Endothelial cell of umbilical vein (primary cell): Measurements from ENCODE around the gene BSG. TPM values are rescaled to one million over a fixed set of nuclear protein-coding genes. Genes with fewer than 3 reads are reported as not detected.

Source experiments
- BruUV-seq: library from RNA; stranded (reverse); fragments of 400-500 nt; replicated peaks from 2 replicates; lab custom pipeline; 2021; lab: Mats Ljungman, UMichigan
- CTCF ChIA-PET: fragments of 300-600, 350-600 bp; sonication (Branson Sonifier 250); formaldehyde crosslinking; loops from one replicate; lab custom pipeline; 2021; ENCODE audit warnings: antibody characterized with exemption, inconsistent platforms; lab: Charles Lee
- POLR2A ChIA-PET: fragments of 300-600, 350-600 bp; sonication (Branson Sonifier 250); formaldehyde crosslinking; loops from one replicate; lab custom pipeline; 2021; ENCODE audit warnings: antibody characterized with exemption, inconsistent platforms; lab: Charles Lee
- DNase-seq: peaks from one replicate; pipeline ENCODE4 v3.0.0-alpha.2; 2011; ENCODE audit warnings: low read depth, low spot score
- FAIRE-seq: peaks from 2 replicates; lab custom pipeline; 2011; peaks lifted over from hg19 to GRCh38; lab: Jason Lieb, UNC
- H2AFZ ChIP-seq: 2 replicates; pipeline ENCODE4 v1.6.0; 2012; ENCODE audit warnings: low read depth, low read length, control low read depth, inconsistent platforms
- H3K27ac ChIP-seq: 2 replicates; pipeline ENCODE4 v1.5.1; 2011; ENCODE audit warnings: low read depth, mild to moderate bottlenecking, control low read depth, low read length, moderate library complexity; ENCODE audit not compliant: insufficient read depth
- H3K27me3 ChIP-seq, 2 experiments: 2 replicates each; pipeline versions ENCODE4 v1.6.0 to v1.6.1; 2011; ENCODE audit warnings: low read length in 2 of 2, mixed read lengths in 1 of 2; ENCODE audit not compliant: control insufficient read depth in 2 of 2, insufficient read depth in 2 of 2
- H3K36me3 ChIP-seq, 2 experiments: 2 replicates in 1 of 2; 3 replicates in 1 of 2; pipeline ENCODE4 v1.5.1; 2011; ENCODE audit warnings: low read length in 2 of 2, mild to moderate bottlenecking in 1 of 2, moderate library complexity in 1 of 2; ENCODE audit not compliant: control insufficient read depth in 2 of 2, insufficient read depth in 2 of 2; ENCODE audit errors: extremely low read depth in 1 of 2
- H3K4me1 ChIP-seq: 3 replicates; pipeline ENCODE4 v1.5.1; 2011; ENCODE audit warnings: mild to moderate bottlenecking, low read length; ENCODE audit not compliant: control insufficient read depth, insufficient read depth; ENCODE audit errors: extremely low read depth
- H3K4me2 ChIP-seq: 2 replicates; pipeline ENCODE4 v1.6.1; 2011; ENCODE audit warnings: low read length, control low read depth, mixed read lengths; ENCODE audit not compliant: insufficient read depth
- H3K4me3 ChIP-seq, 3 experiments: fragments of 200-600 bp in 1 of 3; sonication (generic), shearing (Covaris generic) in 1 of 3; replicated peaks in 1 of 3; 2 replicates each; pipeline ENCODE4 v1.5.1; 2011 to 2016; ENCODE audit warnings: control low read depth in 3 of 3, low read length in 3 of 3, mild to moderate bottlenecking in 2 of 3, inconsistent platforms in 1 of 3, low read depth in 1 of 3, moderate library complexity in 1 of 3; ENCODE audit not compliant: insufficient read depth in 1 of 3
- H3K79me2 ChIP-seq: 2 replicates; pipeline ENCODE4 v1.6.0; 2012; ENCODE audit warnings: low read length, inconsistent platforms; ENCODE audit not compliant: control insufficient read depth, insufficient read depth
- H3K9ac ChIP-seq: replicated peaks from 2 replicates; pipeline ENCODE3; 2011; ENCODE audit warnings: low read length, control low read depth; ENCODE audit not compliant: insufficient read depth; ENCODE audit errors: extremely low read depth
- H3K9me1 ChIP-seq: replicated peaks from 3 replicates; pipeline ENCODE4 v1.6.0; 2011; ENCODE audit warnings: mild to moderate bottlenecking, low read length; ENCODE audit not compliant: control insufficient read depth, insufficient read depth; ENCODE audit errors: extremely low read depth
- H3K9me3 ChIP-seq: replicated peaks from 2 replicates; pipeline ENCODE4 v1.5.1; 2012; ENCODE audit warnings: low read length, inconsistent platforms; ENCODE audit not compliant: control insufficient read depth, insufficient read depth
- H4K20me1 ChIP-seq: replicated peaks from 2 replicates; pipeline ENCODE3; 2011; ENCODE audit warnings: mild to moderate bottlenecking, low read length; ENCODE audit not compliant: control insufficient read depth, insufficient read depth; ENCODE audit errors: extremely low read depth
- CTCF ChIP-seq, 2 donors: IDR thresholded peaks; 1 replicate in 1 of 2; 2 replicates in 1 of 2; pipeline ENCODE4 v1.5.1; 2011; ENCODE audit warnings: low read length in 2 of 2, mild to moderate bottlenecking in 2 of 2, moderate library complexity in 2 of 2, control low read depth in 1 of 2, inconsistent platforms in 1 of 2, low read depth in 1 of 2; ENCODE audit not compliant: insufficient read depth in 1 of 2; ENCODE audit errors: extremely low read depth in 1 of 2
- EZH2 ChIP-seq: IDR thresholded peaks from 2 replicates; pipeline ENCODE4 v1.6.1; 2012; ENCODE audit warnings: borderline replicate concordance, low read depth, mild to moderate bottlenecking, moderate library complexity, low read length, inconsistent platforms; ENCODE audit not compliant: severe bottlenecking
- FOS ChIP-seq: IDR thresholded peaks from 2 replicates; pipeline ENCODE4 v1.6.1; 2011; ENCODE audit warnings: mild to moderate bottlenecking, low read length, moderate library complexity, borderline replicate concordance; ENCODE audit not compliant: insufficient read depth
- JUN ChIP-seq: IDR thresholded peaks from 2 replicates; pipeline ENCODE4 v1.6.1; 2011; ENCODE audit warnings: borderline replicate concordance, low read depth; ENCODE audit not compliant: insufficient read length, insufficient read depth
- MAX ChIP-seq: IDR thresholded peaks from 2 replicates; pipeline ENCODE4 v1.6.1; 2011; ENCODE audit not compliant: insufficient read depth, insufficient read length
- MYC ChIP-seq: IDR thresholded peaks from one replicate; pipeline ENCODE4 v1.6.1; 2011; ENCODE audit warnings: mild to moderate bottlenecking, low read depth, low read length
- POLR2AphosphoS5 ChIP-seq: IDR thresholded peaks from 2 replicates; pipeline ENCODE4 v1.6.1; 2012; ENCODE audit warnings: low read depth, mild to moderate bottlenecking, control low read depth, low read length, moderate library complexity; ENCODE audit not compliant: insufficient read depth
- dilution Hi-C: fragments of 300-500 bp; cut with MboI; formaldehyde crosslinking; loops from one replicate; pipeline ENCODE4 v1.15.0; 2019; ENCODE audit warnings: low sequenced_read_pairs; ENCODE audit not compliant: extremely low pct_ligation_motif_present
- intact Hi-C: fragments of 100-400 bp; cut with micrococcal nuclease; formaldehyde crosslinking; loops from one replicate; pipeline ENCODE4 v1.10.0; 2022
- polyA plus RNA-seq, 4 experiments: library from polyadenylated mRNA; depleted of rRNA in 3 of 4; stranded (reverse) in 3 of 4; unstranded in 1 of 4; fragments of >200 nt; gene quantifications; 2 replicates each; pipeline versions ENCODE4 v1.2.1 to v1.2.3, GENCODE V29; 2011 to 2012; ENCODE audit warnings: missing spikeins in 1 of 4
- total RNA-seq: library from RNA; stranded (reverse); gene quantifications from 2 replicates; pipeline ENCODE4 v1.2.3, GENCODE V29; 2021

BSG gene
- total and polyA plus RNA-seq, 2 donors (not counting 3 experiments of a cell fraction or from before 2014, with no cell fraction given), result 485 to 661 TPM

DNA sequence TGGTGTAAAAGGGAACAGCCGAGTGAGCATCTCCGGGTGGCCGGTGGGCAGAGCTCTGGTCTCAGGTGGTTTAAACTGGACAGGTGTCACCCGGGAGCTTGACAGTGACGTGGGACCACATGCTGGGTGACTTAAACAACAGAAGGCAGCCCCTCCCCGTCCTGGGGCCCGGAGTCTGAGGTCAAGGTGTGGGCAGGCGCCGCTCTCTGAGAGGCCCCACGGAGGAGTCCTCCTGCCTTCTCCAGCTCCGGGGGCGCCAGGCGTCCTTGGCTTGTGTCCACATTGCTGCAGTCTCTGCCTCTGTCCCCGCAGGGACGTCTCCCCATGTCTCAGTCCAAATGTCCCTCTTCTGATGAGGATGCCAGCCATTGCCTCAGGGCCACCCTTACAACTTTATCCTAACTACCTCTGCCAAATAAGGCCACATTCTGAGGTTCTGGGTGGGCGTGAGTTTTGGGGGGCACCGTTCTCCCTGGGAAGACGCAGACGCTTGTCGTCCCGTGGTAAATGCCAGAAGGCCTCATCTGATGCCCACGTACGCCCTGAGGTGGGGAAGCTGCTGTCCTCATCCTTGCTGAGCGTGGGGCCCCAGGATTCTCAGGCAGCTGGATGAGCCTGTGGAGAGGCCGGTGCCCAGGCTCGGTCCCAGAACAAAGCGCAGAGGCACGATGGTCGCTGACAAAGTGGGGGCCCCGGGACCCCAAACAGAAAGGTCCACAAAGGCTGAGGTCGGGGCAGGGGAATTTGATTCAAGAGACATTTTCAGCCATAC lies 15.6 kb upstream of the BSG start:
- H3K4me2 ChIP-seq, result no peak overlapping the region
- no peak overlapping the region for H3K27ac ChIP-seq
- no peaks in the 10 kb centered on the region for H3K36me3 ChIP-seq
- ChIA-PET CTCF (interaction anchor here (0.9 to 1.0 kb wide), 2 partner anchors 11 to 69 kb away, joined by 3 to 4 read pairs; no protein-coding TSS in a partner anchor), POLR2A (no interaction called here)
- intact Hi-C loops, result no loop called here
- DNase-seq (no peak), FAIRE-seq (no peak)
- BruUV-seq, result no TSS peak
- no peak overlapping the region for H2AFZ ChIP-seq
- H3K9ac ChIP-seq, result no peak overlapping the region
- H3K79me2 ChIP-seq, result no peaks in the 10 kb centered on the region
- dilution Hi-C loops, result no loop called here
- H3K9me1 ChIP-seq, result no peaks in the 10 kb centered on the region
- H3K4me3 ChIP-seq, result no peak overlapping the region
- no peaks in the 10 kb centered on the region for H3K4me1 ChIP-seq
- TF ChIP-seq FOS (no peak), MYC (no peak)
- no peaks in the 10 kb centered on the region for H4K20me1 ChIP-seq
- no peaks in the 10 kb centered on the region for H3K27me3 ChIP-seq
- no peaks in the 10 kb centered on the region for H3K9me3 ChIP-seq

- ChIA-PET CTCF (no interaction called here), POLR2A (no interaction called here)
- Histone ChIP-seq H3K27ac (no peak overlapping the region), H3K4me2 (no peak overlapping the region), H3K36me3 (no peaks in the 10 kb centered on the region), H3K9me1 (no peaks in the 10 kb centered on the region), H2AFZ (no peak overlapping the region), H3K9ac (no peak overlapping the region), H3K4me1 (no peaks in the 10 kb centered on the region), H3K79me2 (no peaks in the 10 kb centered on the region), H4K20me1 (no peaks in the 10 kb centered on the region), H3K9me3 (no peaks in the 10 kb centered on the region), H3K27me3 (no peaks in the 10 kb centered on the region), H3K4me3 (no peak overlapping the region)
- FAIRE-seq, result no peak
- no TSS peak for BruUV-seq
- no peak for TF ChIP-seq JUN
- no peak for TF ChIP-seq EZH2
- TF ChIP-seq POLR2AphosphoS5, result no peak
- TF ChIP-seq MAX, result no peak
- TF ChIP-seq FOS, result no peak
- TF ChIP-seq CTCF (IDR thresholded peaks at IDR 0.05; ENCODE audit: extremely low read depth in 1 of 2, insufficient read depth in 1 of 2, low read depth in 1 of 2, low read length in 2 of 2), result no peak
- dilution Hi-C loops, result no loop called here
- intact Hi-C loops, result no loop called here
- no peak for DNase-seq
Observed at GRCh38 chr19:558770-559439, 13.5 kb upstream of the BSG start.
